MG63 (cell line): ENCODE results near the gene CGN. TPM values are rescaled to one million over a fixed set of nuclear protein-coding genes. Genes with fewer than 3 reads are reported as not detected.

Experiments used
- DNase-seq: peaks from one replicate; pipeline ENCODE4 v3.0.0-alpha.2; 2020
- H3K27me3 ChIP-seq: fragments of 250-450 bp; sonication (Bioruptor Pico); 2 replicates; pipeline ENCODE4 v1.5.1; 2020; ENCODE audit warnings: mild to moderate bottlenecking, moderate library complexity
- H3K36me3 ChIP-seq: fragments of 250-450 bp; sonication (Bioruptor Pico); 2 replicates; pipeline ENCODE4 v1.5.1; 2020; ENCODE audit warnings: mild to moderate bottlenecking, moderate library complexity
- H3K4me3 ChIP-seq: fragments of 250-450 bp; sonication (Bioruptor Pico); 2 replicates; pipeline ENCODE4 v1.5.1; 2020; ENCODE audit warnings: mild to moderate bottlenecking, moderate library complexity
- H3K9me3 ChIP-seq: fragments of 250-450 bp; sonication (Bioruptor Pico); 2 replicates; pipeline ENCODE4 v1.5.1; 2020; ENCODE audit warnings: mild to moderate bottlenecking, moderate library complexity
- total RNA-seq: library from RNA; depleted of rRNA; stranded (reverse); fragments of >200 nt; shearing (Covaris generic); gene quantifications from 2 replicates; pipeline ENCODE4 v1.2.3, GENCODE V29; 2014; ENCODE audit warnings: low replicate concordance

CGN gene
- total RNA-seq, 1 experiment from 2014 or later: not detected

DNA sequence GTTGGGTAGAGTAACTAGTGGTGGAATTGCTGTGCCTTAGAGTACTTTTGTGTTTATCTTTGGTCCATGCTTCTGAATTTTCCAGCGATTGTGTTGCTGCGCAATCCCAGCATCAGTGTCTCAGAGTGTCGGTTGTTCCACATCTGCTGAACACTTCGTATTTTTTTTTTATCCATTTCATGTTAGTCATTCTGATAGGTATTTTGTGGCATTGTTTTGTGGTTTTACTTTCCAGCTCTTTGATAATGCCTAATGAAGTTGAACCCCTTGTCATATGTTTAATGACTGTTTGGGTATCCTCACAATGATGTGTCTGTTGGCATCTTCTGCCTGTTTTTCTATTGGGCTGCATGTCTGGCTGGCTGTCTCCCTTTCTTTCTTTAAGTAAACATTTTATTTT is 42.5 kb downstream of the CGN start:
- DNase-seq: no peak
- H3K4me3 ChIP-seq: no peak overlapping the region
- H3K27me3 ChIP-seq: no peaks in the 10 kb centered on the region
- H3K9me3 ChIP-seq: no peaks in the 10 kb centered on the region
- H3K36me3 ChIP-seq: peaks cover 12% of the 10 kb centered on the region

DNA sequence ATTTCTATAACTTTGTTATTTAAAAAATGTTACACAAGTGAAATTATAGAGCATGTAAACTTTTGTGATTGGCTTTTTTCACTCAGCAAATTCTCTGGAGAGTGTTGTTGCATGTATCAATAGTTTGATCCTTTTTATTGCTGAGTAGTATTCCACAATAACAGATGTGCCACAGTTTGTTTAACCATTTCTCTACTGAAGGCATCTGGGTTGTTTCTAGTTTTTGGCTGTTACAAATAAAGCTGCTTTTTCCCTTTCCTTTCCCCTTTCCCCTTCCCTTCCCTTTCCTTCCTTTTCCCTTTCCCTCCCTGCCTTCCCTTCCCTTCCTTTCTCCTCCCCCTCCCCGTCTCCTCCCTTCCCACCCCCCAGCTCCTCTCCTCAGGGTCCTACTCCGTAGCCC is 44.9 kb downstream of the CGN start:
- H3K36me3 ChIP-seq: peaks cover 7% of the 10 kb centered on the region
- no peaks in the 10 kb centered on the region for H3K9me3 ChIP-seq
- no peak overlapping the region for H3K4me3 ChIP-seq
- DNase-seq: no peak
- no peaks in the 10 kb centered on the region for H3K27me3 ChIP-seq

DNA sequence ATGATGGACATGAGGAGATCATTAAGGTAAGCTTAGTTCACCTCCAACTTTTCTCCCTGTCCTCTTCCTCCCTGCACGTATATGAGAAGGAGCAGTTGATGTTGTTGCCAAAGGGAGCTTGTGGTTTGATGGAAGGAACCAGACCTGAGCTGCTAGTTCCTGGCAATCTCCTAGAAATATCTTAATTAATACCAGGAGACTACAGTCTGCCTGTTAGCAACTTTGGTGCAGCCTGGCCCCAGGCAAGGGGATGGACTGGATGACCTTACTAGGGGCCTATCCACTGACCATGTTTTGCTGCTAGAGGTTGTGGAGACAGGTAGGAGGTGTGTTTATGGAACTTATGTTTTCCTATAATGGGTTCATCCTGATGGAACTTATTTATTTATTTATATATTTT is 51.5 kb downstream of the CGN start:
- no peaks in the 10 kb centered on the region for H3K27me3 ChIP-seq
- H3K4me3 ChIP-seq: no peak overlapping the region
- no peak for DNase-seq
- no peaks in the 10 kb centered on the region for H3K9me3 ChIP-seq
- H3K36me3 ChIP-seq: peaks cover 45% of the 10 kb centered on the region

DNA sequence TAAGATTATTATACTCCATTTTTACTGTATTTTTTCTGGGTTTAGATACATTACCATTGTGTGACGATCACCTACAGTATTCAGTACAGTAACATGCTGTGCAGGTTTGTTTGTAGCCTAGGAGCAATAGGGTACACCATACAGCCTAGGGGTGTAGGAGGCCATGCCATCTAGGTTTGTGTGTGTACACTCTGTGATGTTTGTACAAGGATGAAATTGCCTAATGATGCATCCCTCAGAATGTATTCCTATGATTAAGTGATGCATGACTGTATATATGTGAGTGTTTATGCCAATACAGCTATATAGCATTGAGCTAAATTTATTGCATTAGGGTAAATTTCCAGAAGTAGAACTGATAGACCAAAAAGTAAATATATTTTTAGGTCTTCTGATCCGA is 52.2 kb downstream of the CGN start:
- H3K9me3 ChIP-seq: no peaks in the 10 kb centered on the region
- no peak for DNase-seq
- H3K36me3 ChIP-seq: peaks cover 48% of the 10 kb centered on the region
- H3K4me3 ChIP-seq: no peak overlapping the region
- H3K27me3 ChIP-seq: no peaks in the 10 kb centered on the region

DNA sequence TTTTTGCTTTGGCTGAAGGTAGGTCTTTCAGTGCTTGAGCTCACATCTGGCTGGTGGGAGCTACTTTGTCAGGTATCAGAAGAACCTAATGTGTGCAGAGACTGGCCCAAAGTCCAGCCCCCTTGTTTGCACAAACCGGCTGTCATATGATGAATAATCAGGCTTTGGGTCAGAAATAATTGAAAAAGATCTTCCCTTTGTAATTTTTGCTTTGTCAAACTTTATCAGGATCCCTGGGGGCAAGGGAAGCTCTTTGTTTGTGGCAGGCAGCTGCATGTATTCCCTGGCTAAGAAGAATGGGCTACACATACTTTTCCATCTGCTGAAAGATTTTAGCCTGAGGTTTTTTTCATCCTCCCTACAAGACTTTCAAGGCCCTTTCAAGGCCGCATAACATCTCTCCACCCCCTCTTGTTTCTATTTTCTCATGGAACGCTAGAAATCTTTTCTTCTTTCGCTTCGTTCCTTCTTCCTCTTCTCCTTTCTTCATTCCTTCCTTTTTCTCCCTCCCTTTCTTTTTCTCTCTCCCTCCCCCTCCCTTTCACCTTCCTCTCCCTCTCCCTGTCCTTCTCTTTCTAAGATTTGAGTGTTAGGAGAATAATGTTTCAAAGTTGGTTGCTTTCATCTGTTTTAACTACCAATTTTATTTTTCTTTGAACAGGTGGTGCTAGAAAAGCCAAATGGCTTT is 54.5 kb downstream of the CGN start:
- H3K27me3 ChIP-seq: no peaks in the 10 kb centered on the region
- no peak overlapping the region for H3K4me3 ChIP-seq
- no peak for DNase-seq
- no peaks in the 10 kb centered on the region for H3K9me3 ChIP-seq
- peaks cover 68% of the 10 kb centered on the region for H3K36me3 ChIP-seq

DNA sequence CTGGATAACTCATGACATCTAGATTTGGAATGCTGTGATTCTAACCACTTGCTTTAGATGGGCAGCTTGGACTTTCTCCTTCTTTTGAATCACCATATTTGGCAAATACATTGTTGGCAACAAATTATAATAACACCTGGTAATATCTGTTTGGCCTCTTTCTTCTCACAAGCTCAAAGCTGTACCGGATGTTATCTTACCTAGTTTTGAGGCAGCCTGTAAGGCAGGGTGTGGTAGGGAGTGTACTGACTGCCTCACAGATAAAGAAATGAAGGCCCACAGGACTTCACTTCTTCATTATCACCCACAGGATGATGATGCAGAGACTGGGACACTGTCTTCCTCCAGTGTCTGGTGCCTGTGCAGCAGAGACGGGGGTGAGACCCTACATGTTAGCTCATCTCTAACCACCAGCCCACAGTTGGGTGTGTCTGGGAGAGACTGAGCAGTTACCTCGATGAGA is 57.5 kb downstream of the CGN start:
- Histone ChIP-seq H3K9me3 (no peaks in the 10 kb centered on the region), H3K36me3 (peaks cover 76% of the 10 kb centered on the region), H3K4me3 (no peak overlapping the region), H3K27me3 (no peaks in the 10 kb centered on the region)
- no peak for DNase-seq

DNA sequence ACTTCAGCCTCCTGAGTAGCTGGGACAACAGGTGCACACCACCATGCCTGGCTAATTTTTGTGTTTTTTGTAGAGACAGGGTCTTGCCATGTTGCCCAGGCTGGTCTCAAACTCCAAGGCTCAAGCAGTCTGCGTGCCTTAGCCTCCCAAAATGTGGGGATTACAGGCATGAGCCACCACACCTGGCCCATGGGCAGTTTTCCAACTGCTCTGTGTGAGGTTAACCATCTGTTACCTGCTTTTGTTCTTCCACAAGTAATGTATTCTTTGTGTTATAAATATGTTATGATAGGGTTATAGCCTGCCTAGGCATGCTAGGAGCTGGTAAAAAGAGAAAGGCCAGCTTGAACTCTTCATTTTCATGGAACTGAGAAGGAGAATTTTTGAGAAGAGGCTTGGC is 59.6 kb downstream of the CGN start:
- Histone ChIP-seq H3K27me3 (no peaks in the 10 kb centered on the region), H3K36me3 (peaks cover 76% of the 10 kb centered on the region), H3K9me3 (no peaks in the 10 kb centered on the region), H3K4me3 (no peak overlapping the region)
- DNase-seq: no peak

DNA sequence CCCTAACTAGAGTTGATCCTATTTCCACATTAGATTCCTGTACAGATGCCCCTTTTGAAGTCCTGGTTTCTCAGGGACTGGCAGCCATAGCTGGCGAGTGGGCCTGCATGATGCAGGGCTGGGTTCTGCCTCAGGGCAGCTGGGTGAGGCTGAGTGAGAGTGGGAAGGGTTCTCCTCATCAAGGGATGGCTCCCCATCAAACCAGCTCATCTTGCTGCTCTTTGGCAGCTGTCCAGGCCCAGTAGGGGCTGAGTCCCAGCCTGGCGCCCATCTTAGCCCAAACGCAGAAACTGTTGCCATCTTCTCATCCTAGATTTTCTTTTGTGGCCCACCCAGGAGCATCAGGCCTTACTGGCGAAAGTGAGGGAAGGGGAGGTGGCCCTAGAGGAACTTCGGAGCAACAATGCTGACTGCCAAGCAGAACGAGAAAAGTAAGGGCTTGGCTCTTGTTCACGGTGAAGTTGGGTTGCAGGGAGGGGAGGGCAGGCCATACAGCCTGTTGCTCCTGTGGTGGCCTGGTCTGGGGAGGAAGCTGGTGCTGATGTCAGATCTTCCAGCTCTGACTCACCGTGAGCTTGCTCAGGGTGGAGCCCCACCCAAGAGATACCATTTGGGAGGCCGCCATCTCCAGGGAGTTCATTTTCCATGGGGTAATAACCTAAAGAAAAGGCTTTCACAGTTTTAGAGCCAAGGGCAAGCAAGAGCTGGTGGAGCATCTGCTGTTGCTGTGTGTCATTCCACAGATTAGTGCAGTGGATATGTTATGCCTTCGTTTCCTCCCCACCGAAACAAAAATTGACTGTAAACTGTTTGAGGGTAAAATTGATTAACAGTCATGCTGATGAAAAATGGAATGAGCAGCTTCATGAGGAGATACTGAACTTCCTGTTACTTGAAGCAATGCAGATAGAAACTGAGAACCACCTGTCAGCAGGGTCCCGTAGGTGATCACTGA is 63.7 kb downstream of the CGN start:
- H3K36me3 ChIP-seq: peaks cover 92% of the 10 kb centered on the region
- H3K9me3 ChIP-seq: no peaks in the 10 kb centered on the region
- H3K4me3 ChIP-seq: no peak overlapping the region
- DNase-seq: peak; percentile 97
- H3K27me3 ChIP-seq: no peaks in the 10 kb centered on the region

DNA sequence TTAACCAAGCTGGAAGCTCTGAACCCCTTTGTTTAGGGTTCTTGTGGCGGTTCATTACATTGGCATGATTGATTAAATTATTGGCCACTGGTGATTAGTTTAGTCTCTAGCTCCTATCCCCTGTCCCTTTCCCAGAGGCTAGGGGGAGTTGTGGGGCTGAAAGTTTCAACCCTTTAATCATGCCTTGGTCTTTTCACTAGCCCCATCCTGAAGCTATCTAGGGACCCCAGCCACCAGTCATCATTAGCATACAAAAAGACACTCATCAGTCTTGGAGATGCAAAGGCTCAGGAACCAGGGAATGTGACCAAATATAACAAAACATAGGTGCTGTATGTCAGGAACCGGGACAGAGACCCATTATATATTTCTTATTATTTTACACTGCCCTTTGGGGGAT is 66.0 kb downstream of the CGN start:
- Histone ChIP-seq H3K36me3 (peaks cover 83% of the 10 kb centered on the region), H3K4me3 (no peak overlapping the region), H3K27me3 (no peaks in the 10 kb centered on the region), H3K9me3 (no peaks in the 10 kb centered on the region)
- DNase-seq: no peak

DNA sequence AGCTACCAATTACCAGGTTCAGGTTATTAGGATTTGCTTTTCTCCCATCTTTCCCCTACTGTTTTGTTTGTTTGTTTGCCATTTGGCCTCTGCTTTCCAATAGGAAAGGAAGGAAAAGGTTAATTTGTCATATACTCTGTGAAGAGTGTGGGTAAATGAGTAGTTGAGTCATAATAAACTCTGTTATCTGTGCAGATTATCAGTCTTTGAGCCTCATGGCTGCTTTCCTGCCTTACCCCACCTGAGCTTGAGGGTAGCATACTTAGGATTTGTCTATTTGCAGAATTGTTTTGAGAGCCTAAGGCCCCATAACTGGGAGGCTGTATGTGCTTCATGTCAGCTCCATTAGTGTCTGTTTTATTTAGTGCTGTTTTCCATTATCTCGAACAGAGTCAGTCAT is 67.8 kb downstream of the CGN start:
- no peaks in the 10 kb centered on the region for H3K27me3 ChIP-seq
- H3K36me3 ChIP-seq: peaks cover 78% of the 10 kb centered on the region
- no peaks in the 10 kb centered on the region for H3K9me3 ChIP-seq
- no peak for DNase-seq
- no peak overlapping the region for H3K4me3 ChIP-seq

DNA sequence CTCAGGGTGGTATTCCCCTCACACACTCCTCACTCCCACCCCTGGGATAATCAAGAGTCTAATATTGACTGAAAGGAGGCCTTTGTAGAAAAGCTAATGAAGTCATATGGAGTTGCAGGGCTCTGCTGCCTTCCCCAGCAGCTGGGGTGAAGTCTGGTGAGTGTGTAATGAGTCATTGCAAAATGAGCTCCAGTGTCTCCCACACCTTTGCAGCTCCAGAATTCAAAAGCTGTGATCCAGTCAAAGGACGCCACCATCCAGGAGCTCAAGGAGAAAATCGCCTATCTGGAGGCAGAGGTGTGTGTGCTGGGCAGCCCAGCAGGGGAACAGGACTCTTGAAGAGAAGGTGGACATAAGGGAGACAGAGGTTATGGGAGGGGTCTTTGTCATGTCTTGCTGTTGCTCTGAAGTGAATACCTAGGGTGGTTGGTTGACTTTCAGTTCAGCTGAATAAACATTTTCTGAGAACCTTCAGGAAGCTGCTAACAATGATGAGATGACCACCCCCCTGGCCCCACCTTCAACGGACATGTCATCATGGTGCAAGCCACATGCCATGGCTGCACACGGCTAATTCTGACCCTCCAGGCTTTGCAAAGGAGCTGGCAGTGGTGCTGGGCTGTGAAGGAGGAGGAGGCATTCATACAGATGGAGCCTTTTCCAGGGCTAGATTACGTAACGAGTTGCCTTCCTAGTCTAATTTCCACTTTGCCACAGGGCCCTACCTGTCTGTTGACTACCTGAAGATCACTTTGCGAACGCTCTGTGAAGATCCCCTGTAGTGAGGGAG is 68.4 kb downstream of the CGN start:
- DNase-seq: peak; percentile 22
- Histone ChIP-seq H3K9me3 (no peaks in the 10 kb centered on the region), H3K36me3 (peaks cover 77% of the 10 kb centered on the region), H3K27me3 (no peaks in the 10 kb centered on the region), H3K4me3 (no peak overlapping the region)

DNA sequence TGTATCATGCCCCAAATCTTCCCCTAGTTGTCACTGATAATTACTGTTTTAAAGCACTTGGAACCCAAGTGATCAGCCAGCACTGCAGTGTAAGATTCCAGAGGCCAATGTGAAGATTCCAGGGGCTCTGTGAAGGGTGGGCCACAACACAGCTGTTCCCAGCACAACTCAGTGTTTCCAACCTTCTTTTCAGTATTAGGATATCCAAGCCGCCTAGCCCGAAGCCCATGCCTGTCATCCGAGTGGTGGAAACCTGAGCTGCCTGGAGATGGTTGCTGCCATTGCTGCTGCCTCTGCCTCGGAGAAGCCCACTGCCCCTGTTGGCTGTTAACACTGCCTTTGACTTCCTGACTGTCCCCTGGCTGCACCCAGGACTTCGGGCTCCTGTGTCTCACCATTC is 70.3 kb downstream of the CGN start:
- no peak for DNase-seq
- Histone ChIP-seq H3K27me3 (no peaks in the 10 kb centered on the region), H3K4me3 (no peak overlapping the region), H3K9me3 (no peaks in the 10 kb centered on the region), H3K36me3 (peaks cover 67% of the 10 kb centered on the region)

DNA sequence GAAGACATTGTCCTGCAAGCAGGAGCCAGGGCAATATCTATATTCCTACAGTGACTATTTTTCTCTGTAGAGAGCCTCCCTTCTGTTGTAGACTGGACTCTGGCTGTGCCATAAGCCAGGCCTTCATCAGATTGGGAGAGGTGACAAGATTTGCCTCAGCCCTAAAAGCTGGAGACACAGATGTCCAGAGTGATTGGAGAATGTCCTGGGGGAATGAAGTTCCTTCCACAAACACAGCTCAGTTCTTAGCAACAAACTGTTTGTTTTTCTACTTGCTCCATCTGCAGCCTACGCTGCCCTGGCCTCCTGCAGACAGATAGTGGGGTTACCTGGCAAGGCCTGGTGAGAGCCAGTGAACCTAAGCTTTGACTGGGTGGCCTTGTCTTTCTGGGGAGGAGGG is 70.7 kb downstream of the CGN start:
- Histone ChIP-seq H3K27me3 (no peaks in the 10 kb centered on the region), H3K9me3 (no peaks in the 10 kb centered on the region), H3K36me3 (peaks cover 62% of the 10 kb centered on the region), H3K4me3 (no peak overlapping the region)
- DNase-seq: no peak

DNA sequence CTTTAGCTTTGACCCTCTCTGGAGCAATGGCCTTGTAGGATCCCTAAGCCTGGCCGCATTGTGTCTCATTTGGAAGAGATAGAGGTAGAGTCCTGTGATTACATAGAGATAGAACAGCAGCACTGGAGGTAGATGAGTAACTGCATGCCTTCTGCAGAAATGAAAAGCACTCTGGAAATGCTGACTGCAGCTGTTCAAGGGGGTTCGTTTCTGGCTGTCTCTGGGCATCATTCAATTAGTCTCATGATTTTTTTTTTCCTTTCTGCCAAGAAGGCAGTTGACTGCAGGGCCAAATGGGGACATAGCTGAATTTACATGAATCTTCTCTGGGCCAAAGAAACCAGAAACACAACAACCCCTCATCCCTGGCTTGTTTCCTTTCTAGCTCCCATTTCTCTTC is 72.6 kb downstream of the CGN start:
- Histone ChIP-seq H3K4me3 (no peak overlapping the region), H3K9me3 (no peaks in the 10 kb centered on the region), H3K36me3 (peaks cover 45% of the 10 kb centered on the region), H3K27me3 (no peaks in the 10 kb centered on the region)
- no peak for DNase-seq

DNA sequence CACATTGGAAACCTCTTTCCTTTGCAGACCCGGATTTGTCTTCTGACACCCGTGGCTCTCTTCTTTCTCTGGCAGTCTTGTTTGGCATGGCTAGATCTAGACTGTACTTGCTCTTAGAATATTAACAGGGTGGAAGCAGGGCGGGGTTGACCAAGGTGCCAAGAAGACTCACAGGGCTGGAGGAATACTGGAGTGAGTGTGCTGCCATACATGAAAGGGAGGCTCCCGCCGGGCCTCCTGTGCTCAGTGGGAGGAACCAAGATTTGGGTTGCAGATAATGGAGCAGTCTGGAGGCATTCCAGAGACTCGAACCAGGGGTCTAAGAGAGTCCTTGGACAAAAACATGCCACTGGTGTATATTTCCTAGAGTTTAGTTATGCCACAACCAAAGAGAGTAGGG is 73.1 kb downstream of the CGN start:
- peak; percentile 30 for DNase-seq
- Histone ChIP-seq H3K9me3 (no peaks in the 10 kb centered on the region), H3K36me3 (peaks cover 41% of the 10 kb centered on the region), H3K4me3 (no peak overlapping the region), H3K27me3 (no peaks in the 10 kb centered on the region)

DNA sequence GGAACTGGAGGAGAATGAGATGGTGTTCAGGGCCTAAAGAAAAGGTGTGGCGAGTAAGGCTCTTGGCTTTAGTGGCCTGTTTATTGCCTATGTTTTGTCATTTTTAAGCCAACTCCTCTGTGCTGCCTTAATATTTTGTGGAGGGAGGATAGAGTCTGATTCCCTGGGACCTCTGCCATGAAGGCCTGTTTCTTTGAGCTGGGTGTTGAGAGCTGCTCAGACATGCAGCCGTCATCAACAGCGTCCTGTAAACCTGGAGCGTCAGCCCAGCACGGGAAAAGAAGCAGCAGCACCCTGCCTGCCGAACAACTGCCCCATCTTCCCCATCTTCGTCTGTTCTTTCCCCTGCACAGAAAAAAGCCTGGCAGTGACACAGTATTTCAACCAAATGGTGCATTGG is 73.6 kb downstream of the CGN start:
- DNase-seq: no peak
- Histone ChIP-seq H3K36me3 (peaks cover 36% of the 10 kb centered on the region), H3K4me3 (no peak overlapping the region), H3K27me3 (no peaks in the 10 kb centered on the region), H3K9me3 (no peaks in the 10 kb centered on the region)

DNA sequence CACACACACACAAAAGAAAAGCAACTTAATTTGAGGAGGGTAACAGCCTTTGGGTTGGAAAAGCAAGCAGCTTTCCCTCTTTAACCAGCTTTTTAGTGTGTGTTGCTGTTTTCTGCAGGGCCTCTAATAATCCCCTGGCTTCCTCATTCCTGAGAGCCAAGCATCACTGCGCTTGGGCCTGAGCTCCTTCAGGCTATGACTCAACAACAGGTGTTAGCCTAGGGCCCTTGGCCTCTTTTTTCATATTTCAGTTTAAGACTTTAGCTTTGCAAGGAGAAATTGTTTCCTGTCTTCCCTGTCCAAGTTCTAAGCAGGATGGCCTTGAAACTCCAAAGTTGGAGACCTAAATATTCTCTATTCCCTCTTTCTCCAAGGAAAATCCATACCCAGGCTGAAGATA is 74.4 kb downstream of the CGN start:
- Histone ChIP-seq H3K27me3 (no peaks in the 10 kb centered on the region), H3K4me3 (no peak overlapping the region), H3K36me3 (peaks cover 31% of the 10 kb centered on the region), H3K9me3 (no peaks in the 10 kb centered on the region)
- DNase-seq: peak; percentile 52
